ENCODE results near the gene CYFIP1. TPM values are rescaled to one million over a fixed set of nuclear protein-coding genes. Genes with fewer than 3 reads are reported as not detected.

CYFIP1 gene
- total and polyA plus RNA-seq, 10 of the 15 experiments (the other 5 are each of a cell fraction or from before 2014, with no cell fraction given) = 3.5 to 46.2 (median 28.3) TPM

GRCh38 chr15:22918056-22918455, 62.1 kb downstream of the CYFIP1 start:
- no peak overlapping the region for H3K4me2 ChIP-seq (ENCODE audit: control insufficient read depth, insufficient read depth)
- no peak overlapping the region for H3K4me3 ChIP-seq
- H3K9me3 ChIP-seq (replicated peaks; ENCODE audit: control insufficient read depth, insufficient read depth, low read length) = no peaks in the 10 kb centered on the region
- H3K27ac ChIP-seq (ENCODE audit: control insufficient read depth, insufficient read depth) = no peak overlapping the region
- 88% methylated on average over 9 of the region's 9 CpGs for WGBS (ENCODE audit: insufficient coverage, insufficient replicate concordance, low lambda C conversion rate, missing lambda C conversion rate)
- no peak for TF ChIP-seq RELA (IDR thresholded peaks at IDR 0.05; ENCODE audit: borderline replicate concordance, partially characterized antibody)
- SMC1A ChIA-PET (ENCODE audit: uncharacterized antibody, unreplicated experiment) = no interaction called here
- H3K9ac ChIP-seq (ENCODE audit: control insufficient read depth, insufficient read depth, low read length) = no peak overlapping the region
- in situ Hi-C loops (cut with MboI) = no loop called here
- no peak for ATAC-seq
- intact Hi-C loops (cut with micrococcal nuclease; ENCODE audit: unreplicated experiment) = no loop called here
- no peak overlapping the region for H2AFZ ChIP-seq (ENCODE audit: control insufficient read depth, low read depth, low read length)
- RAD21 ChIA-PET (ENCODE audit: unreplicated experiment) = no interaction called here
- H4K20me1 ChIP-seq (ENCODE audit: control insufficient read depth, insufficient read depth) = no peaks in the 10 kb centered on the region
- FAIRE-seq = no peak
- CTCF ChIA-PET = no interaction called here
- H3K79me2 ChIP-seq (ENCODE audit: control insufficient read depth, insufficient read depth, low read length) = no peaks in the 10 kb centered on the region
- H3K36me3 ChIP-seq (ENCODE audit: control insufficient read depth in 2 of 2, insufficient read depth in 2 of 2, low read length in 1 of 2) = peaks cover 4 to 10% of the 10 kb centered on the region in 2 experiments; a peak in 3 of 4 replicates
- H3K27me3 ChIP-seq (replicated peaks in 1 of 2; ENCODE audit: control insufficient read depth in 2 of 2, insufficient read depth in 2 of 2, low read length in 1 of 2) = no peaks in the 10 kb centered on the region
- no peaks in the 10 kb centered on the region for H3K4me1 ChIP-seq (ENCODE audit: control insufficient read depth, insufficient read depth, low read length)
- POLR2A ChIA-PET = no interaction called here
- BruUV-seq (replicated peaks) = no TSS peak
- DNase-seq (ENCODE audit: low read depth, low spot score) = no peak

GRCh38 chr15:22917556-22917955, 62.6 kb downstream of the CYFIP1 start:
- ATAC-seq (no peak), FAIRE-seq (no peak), DNase-seq (ENCODE audit: low read depth, low spot score) (no peak)
- in situ Hi-C loops (cut with MboI) (no loop called here), intact Hi-C loops (cut with micrococcal nuclease; ENCODE audit: unreplicated experiment) (no loop called here)
- ChIA-PET POLR2A (no interaction called here), CTCF (no interaction called here), SMC1A (ENCODE audit: uncharacterized antibody, unreplicated experiment) (no interaction called here), RAD21 (ENCODE audit: unreplicated experiment) (no interaction called here)
- Histone ChIP-seq H3K36me3 (ENCODE audit: control insufficient read depth in 2 of 2, insufficient read depth in 2 of 2, low read length in 1 of 2) (peaks cover 4 to 10% of the 10 kb centered on the region in 2 experiments; a peak in 3 of 4 replicates), H3K4me1 (ENCODE audit: control insufficient read depth, insufficient read depth, low read length) (no peaks in the 10 kb centered on the region), H3K79me2 (ENCODE audit: control insufficient read depth, insufficient read depth, low read length) (no peaks in the 10 kb centered on the region), H3K9me3 (replicated peaks; ENCODE audit: control insufficient read depth, insufficient read depth, low read length) (no peaks in the 10 kb centered on the region), H3K4me2 (ENCODE audit: control insufficient read depth, insufficient read depth) (no peak overlapping the region), H3K27ac (ENCODE audit: control insufficient read depth, insufficient read depth) (no peak overlapping the region), H3K4me3 (no peak overlapping the region), H3K9ac (ENCODE audit: control insufficient read depth, insufficient read depth, low read length) (no peak overlapping the region), H2AFZ (ENCODE audit: control insufficient read depth, low read depth, low read length) (no peak overlapping the region), H3K27me3 (replicated peaks in 1 of 2; ENCODE audit: control insufficient read depth in 2 of 2, insufficient read depth in 2 of 2, low read length in 1 of 2) (no peaks in the 10 kb centered on the region), H4K20me1 (ENCODE audit: control insufficient read depth, insufficient read depth) (no peaks in the 10 kb centered on the region)
- no TSS peak for BruUV-seq (replicated peaks)
- 81% methylated on average over 18 of the region's 18 CpGs for WGBS (ENCODE audit: insufficient coverage, insufficient replicate concordance, low lambda C conversion rate, missing lambda C conversion rate)
- no peak for TF ChIP-seq ZBTB11 (CRISPR knock-in tag; IDR thresholded peaks at IDR 0.05)
- TF ChIP-seq PKNOX1 (IDR thresholded peaks at IDR 0.05) = no peak
- no peak for TF ChIP-seq PAX5 (IDR thresholded peaks at IDR 0.05; ENCODE audit: borderline replicate concordance, low read depth, low read length)
- TF ChIP-seq FOXK2 (IDR thresholded peaks at IDR 0.05) = no peak
- no peak for TF ChIP-seq CEBPZ (IDR thresholded peaks at IDR 0.05; ENCODE audit: low read depth, low read length)
- no peak for TF ChIP-seq TBL1XR1 (IDR thresholded peaks at IDR 0.05; ENCODE audit: low read depth, low read length)
- no peak for TF ChIP-seq USF2 (IDR thresholded peaks at IDR 0.05; ENCODE audit: borderline replicate concordance, low read depth, low read length)
- TF ChIP-seq STAT1 (conservative IDR thresholded peaks at IDR 0.05) = no peak

All from GM12878 (cell line).